ENCODE results near the gene ZACN.
A peak's percentile ranks its signal among the peaks of the same experiment; 100 is the strongest.

ZACN gene

GRCh38 chr17:76094046-76094445 is 15.1 kb downstream of the ZACN start:
- Histone ChIP-seq H3K4me3 (ENCODE audit: low read depth, low read length) (no peak overlapping the region), H3K27me3 (replicated peaks) (no peaks in the 10 kb centered on the region), H3K27ac (no peak overlapping the region), H3K36me3 (replicated peaks) (peaks cover 67% of the 10 kb centered on the region)
- DNase-seq: no peak
- TF ChIP-seq CTCF (IDR thresholded peaks at IDR 0.05; ENCODE audit: low read depth, low read length, missing control alignments): no peak
- in situ Hi-C loops (cut with HindIII; ENCODE audit: low pct_ligation_motif_present, low sequenced_read_pairs): no loop called here

- H3K36me3 ChIP-seq (replicated peaks): peaks cover 58% of the 10 kb centered on the region
- in situ Hi-C loops (cut with HindIII; ENCODE audit: low pct_ligation_motif_present, low sequenced_read_pairs): no loop called here
- no peak for TF ChIP-seq CTCF (IDR thresholded peaks at IDR 0.05; ENCODE audit: low read depth, low read length, missing control alignments)
Measured at GRCh38 chr17:76095943-76096342, 17.0 kb downstream of the ZACN start.

GRCh38 chr17:76097716-76098295 is 18.8 kb downstream of the ZACN start:
- peaks cover 63% of the 10 kb centered on the region for H3K36me3 ChIP-seq (replicated peaks)
- no peak for DNase-seq
- in situ Hi-C loops (cut with HindIII; ENCODE audit: low pct_ligation_motif_present, low sequenced_read_pairs): no loop called here

More at GRCh38 chr17:76095943-76096342, 17.0 kb downstream of the ZACN start:
- Histone ChIP-seq H3K4me3 (ENCODE audit: low read depth, low read length) (no peak overlapping the region), H3K27me3 (replicated peaks) (no peaks in the 10 kb centered on the region), H3K27ac (no peak overlapping the region)
- DNase-seq: no peak

GRCh38 chr17:76102944-76103273 is 23.9 kb downstream of the ZACN start:
- in situ Hi-C loops (cut with HindIII; ENCODE audit: low pct_ligation_motif_present, low sequenced_read_pairs): no loop called here
- DNase-seq: no peak
- no peak overlapping the region for H3K27ac ChIP-seq
- peaks cover 25% of the 10 kb centered on the region for H3K36me3 ChIP-seq (replicated peaks)
- TF ChIP-seq CTCF (IDR thresholded peaks at IDR 0.05; ENCODE audit: low read depth, low read length, missing control alignments): no peak
- H3K27me3 ChIP-seq (replicated peaks): no peaks in the 10 kb centered on the region
- peak overlapping the region; percentile 91 for H3K4me3 ChIP-seq (ENCODE audit: low read depth, low read length)

More at GRCh38 chr17:76097716-76098295, 18.8 kb downstream of the ZACN start:
- no peaks in the 10 kb centered on the region for H3K27me3 ChIP-seq (replicated peaks)
- H3K27ac ChIP-seq: no peak overlapping the region
- no peak for TF ChIP-seq CTCF (IDR thresholded peaks at IDR 0.05; ENCODE audit: low read depth, low read length, missing control alignments)
- no peak overlapping the region for H3K4me3 ChIP-seq (ENCODE audit: low read depth, low read length)

- Histone ChIP-seq H3K36me3 (replicated peaks) (peaks cover 22% of the 10 kb centered on the region), H3K4me3 (ENCODE audit: low read depth, low read length) (peak within 1 kb of the TSS; percentile 91), H3K27ac (peak within 1 kb of the TSS; percentile 63), H3K27me3 (replicated peaks) (no peaks in the 10 kb centered on the region)
- TF ChIP-seq CTCF (IDR thresholded peaks at IDR 0.05; ENCODE audit: low read depth, low read length, missing control alignments): peak; percentile 37
- in situ Hi-C loops (cut with HindIII; ENCODE audit: low pct_ligation_motif_present, low sequenced_read_pairs): no loop called here
- peak; percentile 83 for DNase-seq
Measured at GRCh38 chr17:76103274-76104139, 24.5 kb downstream of the ZACN start, which contains the start of gene EXOC7. Gene EXOC7, minus strand, starts transcription at chr17:76103787. Its CDS starts 95 bp downstream, at chr17:76103692.
